H1 (cell line): ENCODE measurements around the gene COMP. TPM values are rescaled to one million over a fixed set of nuclear protein-coding genes. Genes with fewer than 3 reads are reported as not detected.

Source experiments
- BCL11A ChIP-seq, 2 experiments: IDR thresholded peaks; one replicate each; pipeline ENCODE4 v1.6.1; 2011; ENCODE audit warnings: low read depth in 2 of 2, low read length in 2 of 2, mild to moderate bottlenecking in 2 of 2
- EGR1 ChIP-seq: IDR thresholded peaks from 2 replicates; pipeline ENCODE4 v1.6.1; 2011; ENCODE audit warnings: low read depth, low read length, borderline replicate concordance
- KDM1A ChIP-seq: fragments of 200-600, 300-600 bp; sonication (generic); IDR thresholded peaks from 2 replicates; pipeline ENCODE4 v1.7.1; 2016; ENCODE audit warnings: mild to moderate bottlenecking, low read length, borderline replicate concordance
- KDM5A ChIP-seq: fragments of 200-600 bp; IDR thresholded peaks from 2 replicates; pipeline ENCODE4 v1.7.1; 2012; ENCODE audit warnings: mild to moderate bottlenecking, low read length, inconsistent platforms, mixed read lengths
- RAD21 ChIP-seq, 2 experiments: IDR thresholded peaks in 1 of 2; conservative IDR thresholded peaks in 1 of 2; 2 replicates each; pipeline ENCODE4 v1.6.1; 2011; ENCODE audit warnings: low read depth in 2 of 2, low read length in 2 of 2, improper control_type of control experiment in 1 of 2, inconsistent platforms in 1 of 2, mild to moderate bottlenecking in 1 of 2, moderate library complexity in 1 of 2
- ZNF274 ChIP-seq: IDR thresholded peaks from 2 replicates; pipeline ENCODE4 v1.7.0; 2012; ENCODE audit warnings: low read length, borderline replicate concordance; ENCODE audit errors: extremely low read depth
- polyA plus RNA-seq, 7 experiments: library from polyadenylated mRNA; depleted of rRNA in 3 of 7; stranded (reverse) in 5 of 7; unstranded in 2 of 7; fragments of >200 nt in 5 of 7; fragments of 200-250 nt in 2 of 7; gene quantifications; 1 replicate in 5 of 7; 2 replicates in 1 of 7; 4 replicates in 1 of 7; pipeline versions ENCODE4 v1.2.1 to v1.2.3, GENCODE V29; 2011 to 2013; ENCODE audit warnings: missing spikeins in 2 of 7, mixed read lengths in 2 of 7
- total RNA-seq: library from RNA; stranded (reverse); fragmentation: NEBNext Ultra II Directional; extraction: Animal tissue kit (Norgen Biotek cat#: 25700); gene quantifications from 2 replicates; pipeline ENCODE4 v1.2.1, GENCODE V29; 2021
- TF ChIP-seq, protein P1 (sequence below): IDR thresholded peaks from 2 replicates; pipeline ENCODE4 v1.6.1; 2012; ENCODE audit warnings: inconsistent platforms
- TF ChIP-seq, protein P2 (sequence below): fragments of 300-600 bp; sonication (generic); IDR thresholded peaks from 2 replicates; pipeline ENCODE4 v1.7.1; 2012; ENCODE audit warnings: low read length, moderate library complexity, mild to moderate bottlenecking, inconsistent platforms; ENCODE audit not compliant: insufficient replicate concordance

The COMP gene
- total and polyA plus RNA-seq, 2 of the 8 experiments (the other 6 are each of a cell fraction or from before 2014, with no cell fraction given) = 0.17 TPM

DNA sequence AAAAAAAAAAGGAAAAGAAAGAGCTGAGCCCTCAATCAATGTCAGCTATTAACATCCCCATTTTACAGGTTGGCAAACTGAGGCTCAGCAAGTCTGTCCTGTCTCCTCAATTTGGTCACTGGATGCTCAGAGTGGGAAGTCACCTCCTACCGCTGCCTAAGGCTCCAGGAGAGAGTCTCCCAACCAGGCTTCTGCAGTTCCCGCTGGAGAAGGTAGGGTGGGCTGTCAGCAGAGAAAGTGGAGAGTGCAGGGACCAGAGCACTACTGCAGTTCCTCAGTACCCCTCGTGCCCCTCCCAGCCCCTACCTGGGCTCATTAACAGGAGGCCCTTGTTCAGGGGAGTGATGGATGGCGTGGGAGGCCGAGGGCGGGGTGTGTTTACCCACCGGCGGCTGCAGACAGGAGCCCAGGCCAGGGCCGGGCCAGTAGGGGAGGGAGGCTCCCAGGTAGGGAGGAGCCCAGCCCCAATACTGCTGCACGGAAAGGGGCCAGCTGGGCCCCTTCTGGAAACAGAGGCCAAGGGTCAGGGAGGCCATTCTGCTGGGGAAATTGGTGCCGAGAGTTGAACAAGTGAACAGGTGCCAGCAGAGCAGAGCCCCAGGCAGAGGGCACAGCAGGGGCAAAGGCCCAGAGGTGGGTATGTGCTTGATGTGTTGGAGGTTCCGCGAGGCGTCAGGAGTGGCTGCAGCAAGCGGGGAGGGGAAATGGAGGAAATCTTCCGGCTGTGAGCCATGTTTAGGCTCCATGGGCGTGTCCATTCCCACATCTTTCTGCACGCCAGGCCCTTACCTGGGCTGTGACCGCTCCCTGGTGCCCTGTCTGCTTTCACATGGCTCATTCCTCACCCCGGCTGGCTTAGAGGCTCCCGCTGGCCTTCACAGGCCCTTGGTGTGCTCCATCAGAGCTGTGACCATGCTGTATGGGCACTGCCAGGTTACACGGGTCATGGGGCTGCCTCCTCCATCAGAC, 7.6 kb upstream of the COMP start (continued):
- TF ChIP-seq EGR1 (no peak), KDM1A (peak; percentile 87), RAD21 (IDR thresholded peaks at IDR 0.05 in 1 of 2, conservative IDR thresholded peaks at IDR 0.05 in 1 of 2; ENCODE audit: low read depth in 2 of 2, low read length in 2 of 2) (peak; percentile 17 to 52; a peak in 3 of 4 replicates), BCL11A (IDR thresholded peaks at IDR 0.05; ENCODE audit: low read depth in 2 of 2, low read length in 2 of 2) (no peak), ZNF274 (no peak), KDM5A (no peak)
- TF ChIP-seq, protein P1, sequence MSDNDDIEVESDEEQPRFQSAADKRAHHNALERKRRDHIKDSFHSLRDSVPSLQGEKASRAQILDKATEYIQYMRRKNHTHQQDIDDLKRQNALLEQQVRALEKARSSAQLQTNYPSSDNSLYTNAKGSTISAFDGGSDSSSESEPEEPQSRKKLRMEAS = no peak
- TF ChIP-seq, protein P2, sequence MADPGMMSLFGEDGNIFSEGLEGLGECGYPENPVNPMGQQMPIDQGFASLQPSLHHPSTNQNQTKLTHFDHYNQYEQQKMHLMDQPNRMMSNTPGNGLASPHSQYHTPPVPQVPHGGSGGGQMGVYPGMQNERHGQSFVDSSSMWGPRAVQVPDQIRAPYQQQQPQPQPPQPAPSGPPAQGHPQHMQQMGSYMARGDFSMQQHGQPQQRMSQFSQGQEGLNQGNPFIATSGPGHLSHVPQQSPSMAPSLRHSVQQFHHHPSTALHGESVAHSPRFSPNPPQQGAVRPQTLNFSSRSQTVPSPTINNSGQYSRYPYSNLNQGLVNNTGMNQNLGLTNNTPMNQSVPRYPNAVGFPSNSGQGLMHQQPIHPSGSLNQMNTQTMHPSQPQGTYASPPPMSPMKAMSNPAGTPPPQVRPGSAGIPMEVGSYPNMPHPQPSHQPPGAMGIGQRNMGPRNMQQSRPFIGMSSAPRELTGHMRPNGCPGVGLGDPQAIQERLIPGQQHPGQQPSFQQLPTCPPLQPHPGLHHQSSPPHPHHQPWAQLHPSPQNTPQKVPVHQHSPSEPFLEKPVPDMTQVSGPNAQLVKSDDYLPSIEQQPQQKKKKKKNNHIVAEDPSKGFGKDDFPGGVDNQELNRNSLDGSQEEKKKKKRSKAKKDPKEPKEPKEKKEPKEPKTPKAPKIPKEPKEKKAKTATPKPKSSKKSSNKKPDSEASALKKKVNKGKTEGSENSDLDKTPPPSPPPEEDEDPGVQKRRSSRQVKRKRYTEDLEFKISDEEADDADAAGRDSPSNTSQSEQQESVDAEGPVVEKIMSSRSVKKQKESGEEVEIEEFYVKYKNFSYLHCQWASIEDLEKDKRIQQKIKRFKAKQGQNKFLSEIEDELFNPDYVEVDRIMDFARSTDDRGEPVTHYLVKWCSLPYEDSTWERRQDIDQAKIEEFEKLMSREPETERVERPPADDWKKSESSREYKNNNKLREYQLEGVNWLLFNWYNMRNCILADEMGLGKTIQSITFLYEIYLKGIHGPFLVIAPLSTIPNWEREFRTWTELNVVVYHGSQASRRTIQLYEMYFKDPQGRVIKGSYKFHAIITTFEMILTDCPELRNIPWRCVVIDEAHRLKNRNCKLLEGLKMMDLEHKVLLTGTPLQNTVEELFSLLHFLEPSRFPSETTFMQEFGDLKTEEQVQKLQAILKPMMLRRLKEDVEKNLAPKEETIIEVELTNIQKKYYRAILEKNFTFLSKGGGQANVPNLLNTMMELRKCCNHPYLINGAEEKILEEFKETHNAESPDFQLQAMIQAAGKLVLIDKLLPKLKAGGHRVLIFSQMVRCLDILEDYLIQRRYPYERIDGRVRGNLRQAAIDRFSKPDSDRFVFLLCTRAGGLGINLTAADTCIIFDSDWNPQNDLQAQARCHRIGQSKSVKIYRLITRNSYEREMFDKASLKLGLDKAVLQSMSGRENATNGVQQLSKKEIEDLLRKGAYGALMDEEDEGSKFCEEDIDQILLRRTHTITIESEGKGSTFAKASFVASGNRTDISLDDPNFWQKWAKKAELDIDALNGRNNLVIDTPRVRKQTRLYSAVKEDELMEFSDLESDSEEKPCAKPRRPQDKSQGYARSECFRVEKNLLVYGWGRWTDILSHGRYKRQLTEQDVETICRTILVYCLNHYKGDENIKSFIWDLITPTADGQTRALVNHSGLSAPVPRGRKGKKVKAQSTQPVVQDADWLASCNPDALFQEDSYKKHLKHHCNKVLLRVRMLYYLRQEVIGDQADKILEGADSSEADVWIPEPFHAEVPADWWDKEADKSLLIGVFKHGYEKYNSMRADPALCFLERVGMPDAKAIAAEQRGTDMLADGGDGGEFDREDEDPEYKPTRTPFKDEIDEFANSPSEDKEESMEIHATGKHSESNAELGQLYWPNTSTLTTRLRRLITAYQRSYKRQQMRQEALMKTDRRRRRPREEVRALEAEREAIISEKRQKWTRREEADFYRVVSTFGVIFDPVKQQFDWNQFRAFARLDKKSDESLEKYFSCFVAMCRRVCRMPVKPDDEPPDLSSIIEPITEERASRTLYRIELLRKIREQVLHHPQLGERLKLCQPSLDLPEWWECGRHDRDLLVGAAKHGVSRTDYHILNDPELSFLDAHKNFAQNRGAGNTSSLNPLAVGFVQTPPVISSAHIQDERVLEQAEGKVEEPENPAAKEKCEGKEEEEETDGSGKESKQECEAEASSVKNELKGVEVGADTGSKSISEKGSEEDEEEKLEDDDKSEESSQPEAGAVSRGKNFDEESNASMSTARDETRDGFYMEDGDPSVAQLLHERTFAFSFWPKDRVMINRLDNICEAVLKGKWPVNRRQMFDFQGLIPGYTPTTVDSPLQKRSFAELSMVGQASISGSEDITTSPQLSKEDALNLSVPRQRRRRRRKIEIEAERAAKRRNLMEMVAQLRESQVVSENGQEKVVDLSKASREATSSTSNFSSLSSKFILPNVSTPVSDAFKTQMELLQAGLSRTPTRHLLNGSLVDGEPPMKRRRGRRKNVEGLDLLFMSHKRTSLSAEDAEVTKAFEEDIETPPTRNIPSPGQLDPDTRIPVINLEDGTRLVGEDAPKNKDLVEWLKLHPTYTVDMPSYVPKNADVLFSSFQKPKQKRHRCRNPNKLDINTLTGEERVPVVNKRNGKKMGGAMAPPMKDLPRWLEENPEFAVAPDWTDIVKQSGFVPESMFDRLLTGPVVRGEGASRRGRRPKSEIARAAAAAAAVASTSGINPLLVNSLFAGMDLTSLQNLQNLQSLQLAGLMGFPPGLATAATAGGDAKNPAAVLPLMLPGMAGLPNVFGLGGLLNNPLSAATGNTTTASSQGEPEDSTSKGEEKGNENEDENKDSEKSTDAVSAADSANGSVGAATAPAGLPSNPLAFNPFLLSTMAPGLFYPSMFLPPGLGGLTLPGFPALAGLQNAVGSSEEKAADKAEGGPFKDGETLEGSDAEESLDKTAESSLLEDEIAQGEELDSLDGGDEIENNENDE = no peak
